ENCODE data around the gene TMEM117.

- TF ChIP-seq CTCF (IDR thresholded peaks at IDR 0.05) (no peak), EZH2 (IDR thresholded peaks at IDR 0.05; ENCODE audit: borderline replicate concordance, insufficient read depth, low read depth, low read length, poor library complexity, severe bottlenecking) (no peak)
Measured at GRCh38 chr12:44155358-44155757, 319.5 kb downstream of the TMEM117 start.

Measured in B cell (primary cell).